Adrenal gland (tissue), 5 donors: ENCODE data around the gene MAP3K6.

ENCODE experiments used
- POLR2A ChIP-seq, 2 donors: fragments of 450-650 bp; IDR thresholded peaks; one replicate each; pipeline ENCODE4 v1.6.1; 2017; ENCODE audit warnings: antibody characterized with exemption in 2 of 2, mild to moderate bottlenecking in 2 of 2, moderate library complexity in 1 of 2
- TF ChIP-seq, protein P1 (sequence below), 6 experiments: fragments of 450-650 bp in 4 of 6; fragments of 200-600 bp in 2 of 6; sonication (generic) in 1 of 6; IDR thresholded peaks; 1 replicate in 5 of 6; 2 replicates in 1 of 6; pipeline versions ENCODE4 v1.5.1 to v1.8.0; 2016 to 2021; ENCODE audit warnings: antibody characterized with exemption in 6 of 6, mild to moderate bottlenecking in 2 of 6, moderate library complexity in 1 of 6
- donor health status: DM: no; HTN: no; CAD: no.

DNA sequence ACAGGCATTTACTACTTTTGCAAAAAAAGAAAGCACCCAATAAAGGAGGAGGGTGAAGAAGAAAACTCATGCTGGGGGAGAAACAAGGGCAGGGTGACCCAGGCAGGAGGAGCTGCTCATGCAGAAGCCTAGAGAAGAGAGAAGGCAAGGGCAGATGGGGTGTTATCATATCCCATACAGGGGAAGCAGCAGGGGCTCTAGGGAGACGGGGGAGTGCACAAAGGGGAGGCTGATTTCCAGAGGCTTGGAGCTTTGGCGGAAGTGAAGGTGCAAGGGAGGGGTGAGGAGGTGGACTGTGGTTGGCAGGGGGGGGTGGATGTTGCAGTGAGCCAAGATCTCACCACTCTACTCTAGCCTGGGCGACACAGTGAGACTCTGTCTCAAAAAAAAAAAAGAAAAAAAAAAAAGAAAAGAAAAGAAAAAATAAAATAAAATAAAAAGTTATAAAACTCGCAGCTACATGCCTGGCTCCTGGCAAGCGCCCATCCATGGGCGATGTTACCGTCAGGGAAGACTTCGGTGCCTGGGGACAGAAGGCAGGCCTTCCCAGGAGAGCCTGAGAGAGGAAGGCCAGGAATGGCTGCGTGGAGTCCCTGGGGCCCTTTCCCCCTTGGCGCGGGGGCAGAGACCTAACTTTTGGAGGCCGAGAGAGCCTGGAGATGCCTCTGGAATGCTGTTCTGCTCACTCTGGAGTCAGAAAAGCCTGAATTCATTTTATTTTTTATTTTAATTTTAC is 11.2 kb upstream of the MAP3K6 start:
- TF ChIP-seq, protein P1, sequence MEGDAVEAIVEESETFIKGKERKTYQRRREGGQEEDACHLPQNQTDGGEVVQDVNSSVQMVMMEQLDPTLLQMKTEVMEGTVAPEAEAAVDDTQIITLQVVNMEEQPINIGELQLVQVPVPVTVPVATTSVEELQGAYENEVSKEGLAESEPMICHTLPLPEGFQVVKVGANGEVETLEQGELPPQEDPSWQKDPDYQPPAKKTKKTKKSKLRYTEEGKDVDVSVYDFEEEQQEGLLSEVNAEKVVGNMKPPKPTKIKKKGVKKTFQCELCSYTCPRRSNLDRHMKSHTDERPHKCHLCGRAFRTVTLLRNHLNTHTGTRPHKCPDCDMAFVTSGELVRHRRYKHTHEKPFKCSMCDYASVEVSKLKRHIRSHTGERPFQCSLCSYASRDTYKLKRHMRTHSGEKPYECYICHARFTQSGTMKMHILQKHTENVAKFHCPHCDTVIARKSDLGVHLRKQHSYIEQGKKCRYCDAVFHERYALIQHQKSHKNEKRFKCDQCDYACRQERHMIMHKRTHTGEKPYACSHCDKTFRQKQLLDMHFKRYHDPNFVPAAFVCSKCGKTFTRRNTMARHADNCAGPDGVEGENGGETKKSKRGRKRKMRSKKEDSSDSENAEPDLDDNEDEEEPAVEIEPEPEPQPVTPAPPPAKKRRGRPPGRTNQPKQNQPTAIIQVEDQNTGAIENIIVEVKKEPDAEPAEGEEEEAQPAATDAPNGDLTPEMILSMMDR (IDR thresholded peaks at IDR 0.05), result no peak
- no peak for TF ChIP-seq POLR2A (IDR thresholded peaks at IDR 0.05)
